Common myeloid progenitor, CD34-positive (primary cell): Measurements from ENCODE around the gene DGKG.

Source experiments
- CTCF ChIA-PET: fragments of 350-600 bp; sonication (Branson Sonifier 250); formaldehyde crosslinking; loops from one replicate; lab custom pipeline; 2021; ENCODE audit warnings: antibody characterized with exemption; lab: Charles Lee
- POLR2A ChIA-PET: fragments of 350-600 bp; sonication (Branson Sonifier 250); formaldehyde crosslinking; loops from one replicate; lab custom pipeline; 2021; ENCODE audit warnings: antibody characterized with exemption; lab: Charles Lee
- DNase-seq, 3 donors: peaks; one replicate each; pipeline versions ENCODE4 v3.0.0 to v3.0.0-alpha.2; 2013
- H3K27ac ChIP-seq, 2 experiments: 1 replicate in 1 of 2; 2 replicates in 1 of 2; pipeline ENCODE4 v1.7.0; 2013; ENCODE audit warnings: inconsistent platforms in 2 of 2, low read length in 2 of 2, mild to moderate bottlenecking in 2 of 2, low read depth in 1 of 2, moderate library complexity in 1 of 2; ENCODE audit not compliant: severe bottlenecking in 2 of 2, insufficient read depth in 1 of 2, poor library complexity in 1 of 2
- H3K27me3 ChIP-seq, 5 experiments: replicated peaks in 2 of 5; 1 replicate in 3 of 5; 2 replicates in 2 of 5; pipeline versions ENCODE4 v1.6.1 to v1.7.0; 2013; ENCODE audit warnings: low read length in 4 of 5, mild to moderate bottlenecking in 2 of 5, moderate library complexity in 2 of 5, inconsistent platforms in 1 of 5; ENCODE audit not compliant: insufficient read depth in 5 of 5, control insufficient read depth in 4 of 5
- H3K36me3 ChIP-seq, 4 experiments: 1 replicate in 2 of 4; 2 replicates in 2 of 4; pipeline versions ENCODE4 v1.6.1 to v1.7.0; 2013; ENCODE audit warnings: low read length in 3 of 4, control low read depth in 1 of 4, mild to moderate bottlenecking in 1 of 4; ENCODE audit not compliant: control insufficient read depth in 4 of 4, insufficient read depth in 4 of 4
- H3K4me1 ChIP-seq, 4 experiments: 1 replicate in 3 of 4; 2 replicates in 1 of 4; pipeline versions ENCODE4 v1.6.1 to v1.7.1; 2013; ENCODE audit warnings: low read length in 3 of 4, mild to moderate bottlenecking in 3 of 4, control low read depth in 1 of 4, inconsistent platforms in 1 of 4, moderate library complexity in 1 of 4; ENCODE audit not compliant: control insufficient read depth in 4 of 4, insufficient read depth in 4 of 4; ENCODE audit errors: control extremely low read depth in 1 of 4
- H3K4me3 ChIP-seq, 7 experiments: 1 replicate in 4 of 7; 2 replicates in 3 of 7; pipeline versions ENCODE4 v1.5.1 to v1.7.0; 2013; ENCODE audit warnings: mild to moderate bottlenecking in 7 of 7, low read length in 6 of 7, moderate library complexity in 6 of 7, inconsistent platforms in 2 of 7, low read depth in 2 of 7, control low read depth in 1 of 7; ENCODE audit not compliant: insufficient read depth in 4 of 7, control insufficient read depth in 1 of 7; ENCODE audit errors: extremely low read depth in 1 of 7
- H3K9me3 ChIP-seq, 5 experiments: 1 replicate in 4 of 5; 2 replicates in 1 of 5; pipeline versions ENCODE4 v1.6.1 to v1.7.1; 2013; ENCODE audit warnings: low read length in 4 of 5, mild to moderate bottlenecking in 2 of 5, inconsistent platforms in 1 of 5, low read depth in 1 of 5, moderate library complexity in 1 of 5; ENCODE audit not compliant: control insufficient read depth in 4 of 5, insufficient read depth in 2 of 5; ENCODE audit errors: control extremely low read depth in 1 of 5
- WGBS: methylation state at CpG from one replicate; pipeline ENCODE4 v1.1.5; 2013; ENCODE audit not compliant: insufficient coverage; 5-methylcytosine and 5-hydroxymethylcytosine counted together

Gene DGKG

DNA sequence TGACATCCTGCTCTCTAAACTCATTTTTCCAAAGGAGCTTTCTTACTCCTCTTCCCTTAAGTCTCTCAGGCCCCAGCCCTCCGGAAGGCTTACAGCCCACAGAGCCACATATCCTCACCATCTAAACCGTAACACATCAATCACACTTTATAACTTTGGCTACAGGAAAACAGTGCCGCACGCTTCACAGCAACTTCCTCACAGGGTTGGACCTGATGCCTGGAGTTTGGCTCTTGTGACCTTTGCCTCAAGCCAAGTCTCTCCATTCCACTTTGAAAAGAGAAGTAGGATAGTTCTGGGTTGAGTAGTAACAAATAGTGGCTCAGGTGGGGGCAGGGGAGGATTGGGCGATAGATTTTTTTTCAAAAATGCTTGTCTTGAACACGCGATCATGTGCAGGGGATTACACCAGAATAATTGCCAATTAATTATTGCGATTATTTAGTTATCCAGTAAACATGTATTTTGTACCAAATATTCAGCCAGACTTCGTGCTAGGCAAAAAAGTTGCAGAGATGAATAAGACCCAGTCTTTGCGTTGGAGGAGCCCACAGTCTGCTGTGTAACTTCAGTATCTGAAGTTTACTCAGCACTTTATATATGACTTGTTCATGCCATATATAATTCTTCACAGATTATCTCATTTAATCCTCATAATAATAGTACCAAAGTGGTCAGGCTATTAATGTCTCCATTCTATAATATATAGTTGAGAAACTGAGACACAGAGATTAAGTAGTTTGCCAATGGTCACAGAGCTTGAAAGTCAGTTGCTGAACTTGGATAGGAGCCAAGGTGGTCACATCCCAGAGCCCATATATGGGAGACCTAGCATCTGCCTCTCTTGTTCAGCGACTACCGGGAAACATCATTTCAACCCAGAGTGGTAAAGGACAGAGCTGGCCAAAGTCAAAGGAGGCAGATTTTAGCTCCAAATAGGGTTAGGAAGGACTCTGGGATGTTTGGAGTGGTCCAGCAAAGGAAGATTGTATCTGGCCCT, 250.8 kb downstream of the DGKG start:
- Histone ChIP-seq H3K4me1 (peaks cover 11 to 48% (median 42%) of the 10 kb centered on the region in 4 experiments), H3K9me3 (no peaks in the 10 kb centered on the region), H3K36me3 (no peaks in the 10 kb centered on the region), H3K27me3 (peaks cover 7 to 31% (median 11%) of the 10 kb centered on the region in 5 experiments), H3K27ac (no peak overlapping the region), H3K4me3 (no peak overlapping the region)
- ChIA-PET POLR2A (interaction anchor here (0.9 kb wide), 1 partner anchor 10 kb away, joined by 3 read pairs; no protein-coding TSS in a partner anchor), CTCF (interaction anchor here (1.1 to 2.8 kb wide), 3 partner anchors 12 to 41 kb away, joined by 3 to 11 read pairs (median 5); no protein-coding TSS in a partner anchor)
- 47% methylated on average over 8 of the region's 12 CpGs for WGBS
- peak; percentile 58 to 81 (median 75) for DNase-seq

DNA sequence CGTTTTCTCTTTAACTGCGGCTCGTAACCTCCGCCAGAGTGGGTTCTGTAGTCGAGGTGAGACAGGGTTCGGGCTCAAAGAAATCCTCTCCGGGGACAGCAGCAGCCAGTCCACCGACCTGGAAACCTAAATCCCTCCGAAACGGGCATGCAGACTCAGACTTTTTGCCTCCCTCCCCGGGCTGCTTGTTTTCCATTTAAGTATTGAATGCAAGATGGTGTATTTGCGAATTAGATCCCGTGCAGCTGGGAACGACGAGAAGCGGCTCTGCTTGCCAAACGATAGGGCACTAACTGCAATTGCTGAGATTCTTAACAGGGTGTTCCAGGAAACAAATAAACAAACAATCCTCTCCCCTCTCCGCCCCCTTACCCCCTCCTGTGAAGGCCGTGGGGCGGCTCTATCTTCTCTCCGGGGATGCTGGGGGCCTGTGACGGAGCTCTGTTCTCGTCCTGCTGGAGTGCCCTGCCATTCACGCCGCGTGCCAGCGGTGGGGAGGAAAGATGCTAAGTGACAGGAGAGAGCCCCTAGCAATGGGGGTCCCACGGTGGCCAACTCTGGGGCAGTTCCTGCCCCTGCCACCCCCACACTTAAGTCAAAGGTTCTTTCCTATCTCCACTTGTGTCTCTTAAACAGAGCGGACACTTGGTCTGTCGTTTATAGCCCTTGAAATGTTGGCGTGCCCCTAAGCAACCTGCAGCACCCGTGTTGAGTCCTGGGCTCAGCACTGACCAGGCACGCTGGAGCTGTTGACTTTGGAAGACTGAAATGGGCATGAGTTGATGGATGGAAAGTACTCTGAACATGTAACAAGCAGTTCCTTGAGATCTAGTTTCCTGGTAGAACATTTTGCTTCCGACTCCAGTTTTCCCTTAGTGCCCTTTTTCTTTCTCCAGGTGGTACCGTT, 251.9 kb downstream of the DGKG start:
- POLR2A ChIA-PET, result interaction anchor here (0.9 kb wide), 1 partner anchor 11 kb away, joined by 3 read pairs; no protein-coding TSS in a partner anchor
- 6% methylated on average over 20 of the region's 35 CpGs for WGBS
- Histone ChIP-seq H3K9me3 (no peaks in the 10 kb centered on the region), H3K27ac (no peak overlapping the region), H3K4me3 (peak overlapping the region in 6 of 7 experiments; percentile 60 to 83 (median 73)), H3K27me3 (peaks cover 7 to 41% (median 13%) of the 10 kb centered on the region in 5 experiments), H3K36me3 (no peaks in the 10 kb centered on the region), H3K4me1 (peaks cover 11 to 48% (median 42%) of the 10 kb centered on the region in 4 experiments)
- CTCF ChIA-PET, result interaction anchor here (0.6 to 2.8 kb wide), 4 partner anchors 8 to 72 kb away, joined by 3 to 11 read pairs (median 5); no protein-coding TSS in a partner anchor
- DNase-seq, result peak in 2 of 3 donors; percentile 37 to 50

DNA sequence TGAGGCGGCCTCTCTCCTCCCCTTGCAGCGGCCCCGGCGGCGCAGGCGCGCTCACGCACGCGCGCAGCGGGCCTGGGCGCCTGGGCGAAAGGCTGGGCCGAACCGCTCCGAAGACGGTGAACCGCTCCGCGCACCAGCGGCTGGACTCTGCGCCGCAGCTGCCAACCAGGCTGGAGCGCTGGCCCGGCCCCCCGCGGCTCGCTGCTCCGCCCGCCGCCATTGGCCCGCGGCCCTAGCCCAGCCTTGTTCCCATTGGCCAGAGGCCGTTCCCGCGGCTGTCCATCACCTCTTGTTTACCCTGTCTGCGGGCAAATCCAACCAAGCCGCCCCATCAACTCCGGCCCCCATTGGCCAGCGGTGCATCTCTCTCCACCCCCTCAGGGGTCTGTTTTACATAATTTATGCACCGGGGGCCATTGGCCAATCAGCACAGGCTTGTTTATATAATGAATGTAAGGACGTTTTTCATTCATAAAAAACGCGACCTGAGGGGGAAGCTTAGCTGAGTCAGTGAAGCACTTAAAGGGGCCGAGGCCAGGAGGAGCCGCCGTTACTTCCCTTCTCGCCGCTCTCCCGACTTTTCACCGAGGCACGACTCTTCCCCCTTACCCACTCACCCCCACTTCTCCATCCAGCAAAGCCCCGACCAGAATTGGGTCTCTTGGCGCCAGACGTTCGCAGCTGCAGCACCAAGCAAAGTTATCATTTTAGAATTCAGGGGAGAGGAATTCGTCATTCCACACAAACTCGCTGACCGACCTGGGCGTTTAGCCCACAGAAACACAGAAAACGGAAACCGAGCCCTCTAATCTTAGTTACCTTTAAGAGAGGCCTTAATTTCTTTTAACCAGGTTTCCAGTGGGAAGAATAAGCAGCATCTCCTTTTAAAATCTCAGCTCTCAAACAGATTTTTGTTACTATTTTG, 252.8 kb downstream of the DGKG start, which contains the start of gene ETV5:
Gene ETV5 (minus strand): TSS at position 149 of the 925 bp plus-strand sequence. CDS start 3,221 bp downstream, outside the sequence.
- no peaks in the 10 kb centered on the region for H3K9me3 ChIP-seq
- DNase-seq, result peak; percentile 99
- ChIA-PET POLR2A (interaction anchor here (1.2 to 1.3 kb wide), 2 partner anchors 76 to 674 kb away, joined by 3 read pairs; partner anchors contain the start of gene EIF4A2), CTCF (interaction anchor here (0.6 to 2.8 kb wide), 3 partner anchors 9 to 73 kb away, joined by 3 to 11 read pairs (median 5); no protein-coding TSS in a partner anchor)
- H3K27ac ChIP-seq, result no peak within 1 kb of the TSS
- WGBS, result under 1% methylated on average over 58 of the region's 63 CpGs
- H3K27me3 ChIP-seq, result peaks cover 5 to 41% (median 13%) of the 10 kb centered on the region in 5 experiments
- H3K36me3 ChIP-seq, result no peaks in the 10 kb centered on the region
- peaks cover 11 to 48% (median 42%) of the 10 kb centered on the region in 4 experiments for H3K4me1 ChIP-seq
- H3K4me3 ChIP-seq, result peak within 1 kb of the TSS; percentile 45 to 83 (median 73)

DNA sequence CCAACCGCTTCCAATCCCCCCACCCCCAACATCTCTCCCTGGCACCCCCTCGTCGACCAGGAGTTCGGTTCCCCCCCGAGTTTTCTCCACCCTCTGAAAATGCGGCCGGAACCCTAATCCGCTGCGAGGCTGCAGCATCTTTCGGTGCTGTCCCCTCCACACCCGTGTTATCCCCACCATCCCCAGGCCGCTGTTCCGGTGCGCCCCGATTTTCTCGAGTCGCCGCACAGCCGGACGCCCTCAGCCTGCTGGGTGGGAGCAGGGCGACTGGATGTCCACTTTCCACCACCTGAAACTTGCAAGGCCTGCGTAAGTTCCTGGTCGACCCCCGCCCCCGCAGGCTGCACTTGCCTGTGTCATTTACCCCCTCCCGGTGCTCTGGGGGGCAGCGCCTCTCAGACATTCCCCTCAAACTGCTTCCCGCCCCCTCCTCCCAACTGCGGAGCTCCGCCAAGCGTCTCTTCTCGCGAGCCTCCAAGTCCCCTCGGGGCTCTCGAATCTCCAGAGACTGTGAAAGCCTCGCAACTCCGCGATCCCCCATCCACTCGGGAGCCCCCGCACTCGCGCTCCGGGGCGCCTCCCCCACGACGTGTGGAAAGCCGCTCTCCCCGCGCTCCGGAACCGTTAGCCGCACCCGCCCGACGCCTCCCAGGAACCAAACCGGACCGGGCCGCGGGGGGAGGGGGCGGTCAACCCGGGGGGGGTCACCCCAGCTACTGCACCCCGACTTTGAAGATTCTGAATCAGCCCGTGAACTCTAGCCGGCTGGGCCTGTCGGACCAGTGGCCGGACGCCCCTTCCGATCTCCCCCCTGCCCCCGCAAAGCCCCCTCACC, 253.7 kb downstream of the DGKG start:
- CTCF ChIA-PET, result interaction anchor here (2.8 kb wide), 1 partner anchor 10 kb away, joined by 11 read pairs; no protein-coding TSS in a partner anchor
- peak; percentile 52 to 78 (median 71) for DNase-seq
- no peak overlapping the region for H3K27ac ChIP-seq
- WGBS, result 0% methylated on average over 50 of the region's 69 CpGs
- peak overlapping the region; percentile 41 to 80 (median 73) for H3K4me3 ChIP-seq
- POLR2A ChIA-PET, result interaction anchor here (0.7 to 1.3 kb wide), 3 partner anchors 77 to 675 kb away, joined by 3 read pairs; partner anchors contain the start of gene EIF4A2
- no peaks in the 10 kb centered on the region for H3K36me3 ChIP-seq
- peaks cover 11 to 48% (median 42%) of the 10 kb centered on the region in 4 experiments for H3K4me1 ChIP-seq
- no peaks in the 10 kb centered on the region for H3K9me3 ChIP-seq
- peaks cover 4 to 36% (median 13%) of the 10 kb centered on the region in 5 experiments for H3K27me3 ChIP-seq

DNA sequence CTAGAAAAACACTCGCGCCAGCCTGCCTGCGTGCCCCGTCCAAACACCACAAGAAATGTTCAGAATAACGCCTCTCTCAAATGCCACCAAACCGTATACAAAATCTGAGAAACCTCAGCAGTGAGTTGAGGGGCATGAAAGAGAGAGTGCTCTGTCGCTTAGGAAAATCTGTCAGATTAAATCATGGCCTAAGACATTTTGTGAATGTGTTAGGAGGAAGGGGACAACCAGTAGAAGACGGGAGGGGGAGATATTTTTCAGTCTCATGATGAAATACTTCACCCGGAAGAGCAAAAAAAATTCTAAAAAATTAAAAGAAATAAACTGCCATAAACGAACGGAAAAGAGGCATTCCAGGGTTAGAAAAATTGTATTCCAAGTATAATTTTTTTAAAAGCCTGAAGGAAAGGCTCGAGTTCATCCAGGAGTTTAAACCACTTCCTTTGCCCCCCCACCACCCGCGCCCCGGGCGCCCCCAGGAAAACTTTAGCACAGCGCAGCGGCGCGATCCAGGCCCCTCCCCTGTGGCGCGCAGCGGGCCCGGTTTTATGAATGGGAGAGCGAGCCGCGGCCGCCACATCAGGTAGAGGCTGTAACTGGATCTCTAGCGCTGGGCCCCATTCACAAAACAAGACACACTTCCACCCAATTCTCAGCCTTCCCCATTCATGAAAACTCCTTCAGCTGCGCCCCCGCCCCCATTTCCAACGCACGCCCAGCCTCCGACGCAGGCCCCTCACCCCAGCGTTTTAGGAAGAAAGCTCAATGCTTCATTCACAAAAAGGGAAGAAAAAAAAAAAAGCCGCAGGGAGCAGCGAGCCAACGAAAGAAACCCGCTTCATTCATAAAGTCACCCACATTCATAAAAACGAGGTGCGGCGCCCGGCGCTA, 254.6 kb downstream of the DGKG start:
- ChIA-PET CTCF (no interaction called here), POLR2A (interaction anchor here (0.7 to 1.3 kb wide), 2 partner anchors 78 to 479 kb away, joined by 3 read pairs; no protein-coding TSS in a partner anchor)

More for the DNA sequence above, 254.6 kb downstream of the DGKG start:
- Histone ChIP-seq H3K9me3 (no peaks in the 10 kb centered on the region), H3K36me3 (no peaks in the 10 kb centered on the region), H3K4me1 (peaks cover 11 to 48% (median 42%) of the 10 kb centered on the region in 4 experiments), H3K27ac (no peak overlapping the region), H3K4me3 (peak overlapping the region; percentile 41 to 80 (median 73)), H3K27me3 (peaks cover 4 to 35% (median 11%) of the 10 kb centered on the region in 5 experiments)
- WGBS, result 0% methylated on average over 20 of the region's 45 CpGs
- DNase-seq, result peak; percentile 47 to 77 (median 66)
